GM21367 (cell line): Measurements from ENCODE around the gene CYP46A1.

Experiments
- ATAC-seq: cut with Tn5 transposase; IDR thresholded peaks from one replicate; pipeline ENCODE4 v1.9.1; 2021; ENCODE audit not compliant: unreplicated experiment

Gene CYP46A1

GRCh38 chr14:99741227-99741976 lies 57.3 kb downstream of the CYP46A1 start:
- ATAC-seq, result no peak

GRCh38 chr14:99742074-99742473 lies 58.0 kb downstream of the CYP46A1 start:
- ATAC-seq, result no peak

GRCh38 chr14:99742509-99743487 lies 58.7 kb downstream of the CYP46A1 start:
- no peak for ATAC-seq

- no peak for ATAC-seq
Observed at GRCh38 chr14:99744199-99744872, 60.2 kb downstream of the CYP46A1 start.

GRCh38 chr14:99744873-99745224 lies 60.8 kb downstream of the CYP46A1 start:
- ATAC-seq, result no peak

GRCh38 chr14:99745307-99745951 lies 61.3 kb downstream of the CYP46A1 start:
- no peak for ATAC-seq

- ATAC-seq, result no peak
Observed at GRCh38 chr14:99747167-99747566, 63.1 kb downstream of the CYP46A1 start.

GRCh38 chr14:99747582-99748330 lies 63.7 kb downstream of the CYP46A1 start:
- no peak for ATAC-seq

- ATAC-seq, result no peak
Observed at GRCh38 chr14:99748529-99748928, 64.4 kb downstream of the CYP46A1 start.

GRCh38 chr14:99749142-99749541 lies 65.0 kb downstream of the CYP46A1 start:
- ATAC-seq, result no peak

GRCh38 chr14:99749763-99750715 lies 65.9 kb downstream of the CYP46A1 start:
- ATAC-seq, result no peak

GRCh38 chr14:99750746-99751450 lies 66.8 kb downstream of the CYP46A1 start:
- no peak for ATAC-seq

- no peak for ATAC-seq
Observed at GRCh38 chr14:99751539-99752485, 67.7 kb downstream of the CYP46A1 start.

- no peak for ATAC-seq
Observed at GRCh38 chr14:99752486-99753121, 68.5 kb downstream of the CYP46A1 start.

- ATAC-seq, result no peak
Observed at GRCh38 chr14:99753225-99754140, 69.4 kb downstream of the CYP46A1 start.
